Measurements from ENCODE around the gene FAM118B.

Gene FAM118B

GRCh38 chr11:126197277-126197939 lies 14.2 kb upstream of the FAM118B start:
- Histone ChIP-seq H2AFZ (ENCODE audit: low read depth, low read length, severe bottlenecking) (no peak overlapping the region), H3K9ac (ENCODE audit: low read length) (no peak overlapping the region), H3K79me2 (ENCODE audit: insufficient read depth, low read length) (no peaks in the 10 kb centered on the region), H3K27ac (ENCODE audit: low read depth, low read length) (no peak overlapping the region), H3K27me3 (ENCODE audit: low read length) (no peaks in the 10 kb centered on the region), H3K9me3 (ENCODE audit: insufficient read depth, low read length) (no peaks in the 10 kb centered on the region), H3F3A (ENCODE audit: insufficient read depth) (no peaks in the 10 kb centered on the region), H3K4me2 (ENCODE audit: low read depth, low read length, poor library complexity, severe bottlenecking) (no peak overlapping the region), H3K9me2 (replicated peaks; ENCODE audit: insufficient read depth, low read length) (no peaks in the 10 kb centered on the region), H3K4me3 (ENCODE audit: insufficient read depth, low read length, poor library complexity, severe bottlenecking) (no peak overlapping the region), H3K36me3 (ENCODE audit: low read length) (no peaks in the 10 kb centered on the region), H4K20me1 (ENCODE audit: low read depth, low read length) (no peaks in the 10 kb centered on the region)
- TF ChIP-seq EZH2phosphoT487 (conservative IDR thresholded peaks at IDR 0.05; ENCODE audit: low read length) = no peak
- no peak for TF ChIP-seq CTCF (IDR thresholded peaks at IDR 0.05; ENCODE audit: insufficient read depth, low read length, poor library complexity, severe bottlenecking)

- TF ChIP-seq EZH2phosphoT487 (conservative IDR thresholded peaks at IDR 0.05; ENCODE audit: low read length) = no peak
- no peak for TF ChIP-seq CTCF (IDR thresholded peaks at IDR 0.05; ENCODE audit: insufficient read depth, low read length, poor library complexity, severe bottlenecking)
- Histone ChIP-seq H3K9me3 (ENCODE audit: insufficient read depth, low read length) (no peaks in the 10 kb centered on the region), H3K4me3 (ENCODE audit: insufficient read depth, low read length, poor library complexity, severe bottlenecking) (no peak overlapping the region), H3K27me3 (ENCODE audit: low read length) (no peaks in the 10 kb centered on the region), H3K36me3 (ENCODE audit: low read length) (no peaks in the 10 kb centered on the region), H2AFZ (ENCODE audit: low read depth, low read length, severe bottlenecking) (no peak overlapping the region), H4K20me1 (ENCODE audit: low read depth, low read length) (no peaks in the 10 kb centered on the region), H3K9me2 (replicated peaks; ENCODE audit: insufficient read depth, low read length) (no peaks in the 10 kb centered on the region), H3K9ac (ENCODE audit: low read length) (no peak overlapping the region), H3F3A (ENCODE audit: insufficient read depth) (no peaks in the 10 kb centered on the region), H3K4me2 (ENCODE audit: low read depth, low read length, poor library complexity, severe bottlenecking) (no peak overlapping the region), H3K27ac (ENCODE audit: low read depth, low read length) (no peak overlapping the region), H3K79me2 (ENCODE audit: insufficient read depth, low read length) (no peaks in the 10 kb centered on the region)
Measured at GRCh38 chr11:126198648-126199047, 12.9 kb upstream of the FAM118B start.

- Histone ChIP-seq H3K79me2 (ENCODE audit: insufficient read depth, low read length) (no peaks in the 10 kb centered on the region), H3K4me2 (ENCODE audit: low read depth, low read length, poor library complexity, severe bottlenecking) (no peak overlapping the region), H3K9me3 (ENCODE audit: insufficient read depth, low read length) (no peaks in the 10 kb centered on the region), H3F3A (ENCODE audit: insufficient read depth) (no peaks in the 10 kb centered on the region), H3K27me3 (ENCODE audit: low read length) (no peaks in the 10 kb centered on the region), H3K36me3 (ENCODE audit: low read length) (no peaks in the 10 kb centered on the region), H3K9me2 (replicated peaks; ENCODE audit: insufficient read depth, low read length) (no peaks in the 10 kb centered on the region), H2AFZ (ENCODE audit: low read depth, low read length, severe bottlenecking) (no peak overlapping the region), H3K9ac (ENCODE audit: low read length) (no peak overlapping the region), H3K4me3 (ENCODE audit: insufficient read depth, low read length, poor library complexity, severe bottlenecking) (no peak overlapping the region), H3K27ac (ENCODE audit: low read depth, low read length) (no peak overlapping the region), H4K20me1 (ENCODE audit: low read depth, low read length) (no peaks in the 10 kb centered on the region)
- TF ChIP-seq CTCF (IDR thresholded peaks at IDR 0.05; ENCODE audit: insufficient read depth, low read length, poor library complexity, severe bottlenecking) (no peak), EZH2phosphoT487 (conservative IDR thresholded peaks at IDR 0.05; ENCODE audit: low read length) (no peak)
Measured at GRCh38 chr11:126202646-126203359, 8.8 kb upstream of the FAM118B start.

All from SU-DHL-6 (cell line).